Heart left ventricle (tissue), 13 donors: ENCODE data around the gene ZNF526.

ENCODE experiments used
- POLR2A ChIP-seq, 2 donors: fragments of 450-650 bp; IDR thresholded peaks; one replicate each; pipeline ENCODE4 v1.6.1; 2017; ENCODE audit warnings: antibody characterized with exemption in 2 of 2, mild to moderate bottlenecking in 2 of 2, moderate library complexity in 2 of 2
- TF ChIP-seq, protein P1 (sequence below), 12 donors: fragments of 200-600 bp; sonication (generic) in 4 of 12; IDR thresholded peaks; one replicate each; pipeline versions ENCODE4 v1.5.0 to v1.8.0; 2018 to 2022; ENCODE audit warnings: antibody characterized with exemption in 12 of 12, mild to moderate bottlenecking in 5 of 12
- donor health status: ischemic (EF 13 %, LVEDD 7.1; RV severe dilation, severe dysfunction).
- donor health status: DM: no; HTN: yes; CAD: no.
- donor health status: DM: no; HTN: no; CAD: no.
- donor health status: ischemic (EF 25% LVEDD 6.9; RV normal size, moderate dysfunction).
- donor health status: ischemic (EF 25% LVEDD 5.7; RV mildly dilated, moderate dysfunction).
- donor health status: ischemic (EF 35%, LVEDD 5.7; RV mildly dilated, moderate dysfunction).
- donor health status: nonischemic (EF 11% LVEDD 7.7; RV severe dilation, severe dysfunction).
- donor health status: DM: yes; HTN: yes; CAD: no.
- donor health status: PGD.
- donor health status: ischemic (EF 29% LVEDD 5.4; RV normal size, mild dysfunction).
- donor health status: nonischemic (EF 23%, LVEDD 6.1; RV moderate dilation, normal function).

- TF ChIP-seq POLR2A (IDR thresholded peaks at IDR 0.05): no peak
- TF ChIP-seq, protein P1, sequence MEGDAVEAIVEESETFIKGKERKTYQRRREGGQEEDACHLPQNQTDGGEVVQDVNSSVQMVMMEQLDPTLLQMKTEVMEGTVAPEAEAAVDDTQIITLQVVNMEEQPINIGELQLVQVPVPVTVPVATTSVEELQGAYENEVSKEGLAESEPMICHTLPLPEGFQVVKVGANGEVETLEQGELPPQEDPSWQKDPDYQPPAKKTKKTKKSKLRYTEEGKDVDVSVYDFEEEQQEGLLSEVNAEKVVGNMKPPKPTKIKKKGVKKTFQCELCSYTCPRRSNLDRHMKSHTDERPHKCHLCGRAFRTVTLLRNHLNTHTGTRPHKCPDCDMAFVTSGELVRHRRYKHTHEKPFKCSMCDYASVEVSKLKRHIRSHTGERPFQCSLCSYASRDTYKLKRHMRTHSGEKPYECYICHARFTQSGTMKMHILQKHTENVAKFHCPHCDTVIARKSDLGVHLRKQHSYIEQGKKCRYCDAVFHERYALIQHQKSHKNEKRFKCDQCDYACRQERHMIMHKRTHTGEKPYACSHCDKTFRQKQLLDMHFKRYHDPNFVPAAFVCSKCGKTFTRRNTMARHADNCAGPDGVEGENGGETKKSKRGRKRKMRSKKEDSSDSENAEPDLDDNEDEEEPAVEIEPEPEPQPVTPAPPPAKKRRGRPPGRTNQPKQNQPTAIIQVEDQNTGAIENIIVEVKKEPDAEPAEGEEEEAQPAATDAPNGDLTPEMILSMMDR (IDR thresholded peaks at IDR 0.05): no peak
Measured at GRCh38 chr19:42250183-42250665, 30.1 kb downstream of the ZNF526 start.
